Activated CD8-positive, alpha-beta memory T cell treated with anti-CD3 and anti-CD28 coated beads, Interleukin-2, amount 50 U/mL, for 1 hour (primary cell): Measurements from ENCODE around the gene GNA12.
"Not testable (repeated sequence)": the region's sequence is repeated elsewhere in the genome, so short reads cannot be mapped to it uniquely, and the experiment has no call there.

Experiments used
- DNase-seq: peaks from one replicate; pipeline ENCODE4 v3.0.0-alpha.2; 2020; ENCODE audit errors: extremely low read depth

Gene GNA12

GRCh38 chr7:2864999-2865670 lies 21.0 kb upstream of the GNA12 start:
- peak; percentile 24 for DNase-seq

- DNase-seq, result no peak
Measured at GRCh38 chr7:2864204-2864985, 20.3 kb upstream of the GNA12 start.

DNA sequence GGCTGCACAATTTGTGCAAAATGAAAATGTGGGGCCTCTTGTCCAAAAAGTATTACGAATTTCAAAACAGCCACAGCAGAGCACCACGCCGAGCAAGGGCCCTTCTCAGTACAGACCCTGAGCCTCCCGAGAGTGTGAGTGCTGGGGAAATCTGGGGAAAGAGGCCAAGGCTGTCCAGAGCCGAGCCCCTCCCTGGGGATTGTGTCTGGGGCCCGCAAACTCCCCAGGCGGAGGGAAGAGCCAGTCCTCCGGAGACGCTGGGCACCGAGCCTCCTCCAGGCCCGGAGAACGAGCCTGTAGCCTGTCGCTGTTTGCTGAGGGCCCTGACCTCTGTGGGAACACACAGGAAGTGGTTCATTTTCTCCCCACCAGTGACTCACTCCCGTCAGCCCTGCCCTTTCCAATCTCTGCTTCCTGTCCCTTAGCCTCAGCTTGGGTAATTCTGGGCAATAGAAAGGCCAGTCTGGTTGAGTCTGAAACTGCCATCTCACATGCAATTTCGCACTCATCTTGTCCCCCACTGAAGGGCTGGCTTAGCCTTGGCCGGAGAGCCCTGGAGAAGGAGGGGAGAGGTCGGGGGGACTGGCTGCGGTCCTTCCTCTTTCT lies 19.5 kb upstream of the GNA12 start:
- DNase-seq, result peak; percentile 21

- DNase-seq, result no peak
Measured at GRCh38 chr7:2862831-2863361, 18.8 kb upstream of the GNA12 start.

DNA sequence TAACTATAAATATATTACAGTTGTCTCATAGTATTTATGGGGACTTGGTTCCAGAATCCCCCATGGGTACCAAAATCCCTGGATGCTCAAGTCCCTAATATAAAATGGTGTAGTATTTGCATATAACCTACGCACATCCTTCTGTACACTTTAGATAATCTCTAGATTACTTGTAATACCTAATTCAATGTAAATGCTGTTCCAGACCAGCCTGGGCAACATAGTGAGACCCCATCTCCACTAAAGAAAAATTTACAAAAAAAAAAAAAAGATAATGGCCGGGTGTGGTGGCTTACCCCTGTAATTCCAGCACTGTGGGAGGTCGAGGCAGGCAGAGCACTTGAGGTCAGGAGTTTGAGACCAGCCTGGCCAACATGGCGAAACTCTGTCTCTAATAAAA lies 17.4 kb upstream of the GNA12 start:
- DNase-seq, result no peak

DNA sequence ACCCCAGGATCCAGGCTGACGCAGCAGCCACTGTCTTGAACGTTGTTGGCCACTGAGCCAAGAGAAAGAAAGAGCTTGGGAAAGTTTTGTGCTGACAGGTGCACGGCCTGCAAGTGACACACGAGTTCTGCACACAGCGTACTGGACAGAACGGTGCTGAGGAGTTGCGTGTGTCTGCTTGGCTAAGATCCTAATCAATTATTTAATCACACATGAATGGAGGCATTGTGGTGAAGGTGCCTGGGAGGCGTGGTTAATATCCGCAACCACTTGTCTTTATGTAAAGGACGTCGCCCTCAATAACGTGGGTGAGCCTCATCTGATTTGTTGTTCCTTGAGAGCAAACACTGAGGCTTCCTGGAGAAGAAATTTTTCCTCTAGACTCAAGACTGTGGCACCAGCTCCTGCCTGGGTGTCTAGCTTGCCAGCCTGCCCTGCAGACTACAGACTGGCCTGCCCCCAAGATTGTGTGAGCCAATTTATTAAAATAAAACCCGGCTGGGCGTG lies 16.6 kb upstream of the GNA12 start:
- no peak for DNase-seq

DNA sequence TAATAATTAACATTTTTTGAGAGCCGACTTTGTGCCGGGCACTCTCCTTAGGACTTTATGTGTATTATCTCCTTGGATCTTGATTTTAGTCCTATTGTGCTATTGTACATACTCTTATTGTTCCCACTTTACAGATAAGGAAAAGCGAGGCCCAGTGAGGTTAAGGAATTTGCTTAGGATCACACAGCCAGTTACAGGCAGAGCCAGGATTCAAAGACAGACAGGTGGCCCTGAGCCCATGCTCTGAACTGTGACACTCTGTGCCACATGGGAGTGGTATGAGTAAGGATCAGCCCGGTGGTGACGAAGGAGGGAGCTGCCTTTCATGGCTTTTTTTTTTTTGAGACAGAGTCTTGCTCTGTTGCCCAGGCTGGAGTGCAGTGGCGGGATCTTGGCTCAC lies 15.8 kb upstream of the GNA12 start:
- no peak for DNase-seq

- no peak for DNase-seq
Measured at GRCh38 chr7:2858621-2859020, 14.5 kb upstream of the GNA12 start.

DNA sequence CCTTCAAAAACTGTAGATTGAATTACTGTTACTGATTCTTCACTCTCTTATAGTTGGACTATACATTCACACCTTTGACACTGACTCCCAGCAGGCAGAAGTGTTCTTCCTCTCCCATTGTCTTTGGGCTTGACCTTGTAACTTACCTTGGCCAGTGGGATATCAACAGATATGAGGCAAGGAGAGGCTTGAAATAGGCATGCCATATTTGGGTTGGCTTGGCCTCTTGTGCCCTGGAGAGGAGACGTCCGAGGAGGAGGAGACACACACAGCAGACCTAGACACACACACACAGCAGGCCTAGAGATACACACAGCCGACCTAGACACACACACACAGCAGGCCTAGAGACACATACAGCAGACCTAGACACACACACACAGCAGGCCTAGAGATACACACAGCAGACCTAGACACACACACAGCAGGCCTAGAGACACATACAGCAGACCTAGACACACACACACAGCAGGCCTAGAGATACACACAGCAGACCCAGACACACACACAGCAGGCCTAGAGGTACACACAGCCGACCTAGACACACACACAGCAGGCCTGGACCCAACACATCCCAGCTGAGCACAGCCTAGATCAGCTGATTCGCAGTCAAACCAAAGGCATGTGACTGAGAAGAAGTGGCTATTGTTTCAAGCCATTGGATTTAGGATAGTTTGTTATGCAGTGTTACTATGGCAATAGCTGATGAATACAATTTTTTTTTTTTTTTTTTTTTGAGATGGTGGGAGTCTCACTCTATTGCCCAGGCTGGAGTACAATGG lies 12.5 kb upstream of the GNA12 start:
- no peak for DNase-seq

DNA sequence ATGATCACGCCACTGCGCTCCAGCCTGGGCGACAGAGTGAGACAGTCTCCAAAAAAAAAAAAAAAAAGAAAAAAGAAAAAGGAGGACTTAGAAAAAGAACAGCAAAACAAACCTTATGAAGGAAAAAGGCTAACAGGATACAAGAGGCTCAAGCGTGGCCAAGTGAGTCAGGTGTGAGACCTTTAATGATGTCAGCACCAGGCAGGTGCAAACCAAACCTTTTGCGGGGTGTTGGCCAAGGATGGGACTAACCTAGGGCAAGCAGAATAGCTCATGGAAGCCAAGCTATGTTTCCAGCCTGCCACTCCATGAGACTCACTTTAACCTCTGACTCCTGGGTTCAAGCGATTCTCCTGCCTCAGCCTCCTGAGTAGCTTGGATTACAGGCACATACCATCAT lies 11.3 kb upstream of the GNA12 start:
- no peak for DNase-seq

DNA sequence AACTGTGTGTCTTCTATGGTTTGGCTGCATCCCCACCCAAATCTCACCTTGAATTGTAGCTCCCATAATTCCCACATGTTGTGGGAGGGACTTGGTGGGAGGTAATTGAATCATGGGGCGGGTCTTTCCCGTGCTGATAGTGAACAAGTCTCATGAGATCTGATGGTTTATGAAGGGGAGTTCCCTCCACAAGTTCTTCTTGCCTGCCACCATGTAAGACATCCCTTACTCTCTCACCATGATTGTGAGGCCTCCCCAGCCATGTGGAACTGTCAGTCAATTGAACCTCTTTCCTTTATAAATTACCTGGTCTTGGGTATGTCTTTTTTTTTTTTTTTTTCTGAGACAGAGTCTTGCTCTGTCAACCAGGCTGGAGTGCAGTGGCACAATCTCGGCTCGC lies 9.4 kb upstream of the GNA12 start:
- DNase-seq, result not testable (repeated sequence)

DNA sequence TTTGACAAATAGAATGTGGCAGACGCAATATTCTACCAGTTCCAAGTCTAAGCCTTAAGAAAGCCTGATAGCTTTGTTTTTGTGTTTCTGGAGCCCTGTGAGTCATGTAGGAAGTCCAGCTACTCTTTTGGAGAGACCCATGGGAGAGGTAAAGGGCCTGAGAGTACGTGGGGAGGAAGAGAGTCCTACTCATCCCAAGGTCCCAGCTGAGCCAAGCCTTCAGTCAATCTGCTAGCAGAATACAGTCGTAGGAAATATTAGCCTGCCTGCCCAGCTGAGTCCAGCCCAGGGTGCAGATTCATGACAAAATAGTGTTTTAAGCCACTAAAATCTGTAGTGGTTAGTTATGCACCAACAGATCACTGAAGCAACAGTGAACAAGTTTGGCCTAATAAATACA lies 9.0 kb upstream of the GNA12 start:
- no peak for DNase-seq

DNA sequence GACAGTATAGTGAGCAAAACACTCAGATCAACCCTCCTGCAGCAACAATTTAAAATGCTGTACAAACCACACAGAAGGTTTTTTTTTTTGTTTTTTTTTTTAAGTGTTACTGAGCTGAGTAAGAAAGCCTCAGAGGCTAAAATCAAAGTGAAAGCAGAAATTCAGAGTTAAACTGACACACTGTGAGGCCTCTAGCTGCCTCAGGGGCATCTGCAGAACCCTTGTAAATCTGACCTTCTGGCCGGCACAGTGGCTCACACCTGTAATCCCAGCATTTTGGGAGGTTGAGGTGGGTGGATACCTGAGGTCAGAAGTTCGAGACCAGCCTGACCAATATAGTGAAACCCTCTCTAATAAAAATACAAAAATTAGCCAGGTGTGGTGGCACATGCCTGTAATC lies 7.4 kb upstream of the GNA12 start:
- DNase-seq, result no peak

DNA sequence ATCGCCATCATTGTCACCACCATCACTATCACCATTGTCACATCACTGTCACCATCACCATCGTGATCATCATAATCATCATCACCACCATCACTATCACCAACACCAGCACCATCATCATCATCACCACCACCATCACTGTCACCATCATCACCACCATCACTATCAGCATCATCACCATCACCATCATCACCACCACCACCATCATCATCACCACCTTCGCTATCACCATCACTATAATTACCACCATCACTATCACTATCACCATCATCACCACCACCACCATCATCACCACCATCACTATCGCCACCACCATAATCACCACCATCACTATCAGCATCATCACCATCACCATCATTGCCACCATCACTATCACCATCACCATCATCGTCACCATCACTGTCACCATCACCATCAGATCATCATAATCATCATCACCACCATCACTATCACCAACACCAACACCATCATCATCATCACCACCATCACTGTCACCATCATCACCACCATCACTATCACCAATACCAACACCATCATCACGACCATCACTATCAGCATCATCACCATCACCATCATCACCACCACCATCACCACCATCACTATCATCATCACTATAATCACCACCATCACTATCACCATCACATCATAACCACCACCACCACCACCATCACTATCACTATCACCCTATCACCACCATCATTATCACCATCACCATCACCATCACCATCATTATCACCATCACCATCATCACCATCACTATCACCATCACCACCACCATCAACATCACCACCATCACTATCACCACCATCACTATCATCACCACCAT lies 6.0 kb upstream of the GNA12 start:
- no peak for DNase-seq

DNA sequence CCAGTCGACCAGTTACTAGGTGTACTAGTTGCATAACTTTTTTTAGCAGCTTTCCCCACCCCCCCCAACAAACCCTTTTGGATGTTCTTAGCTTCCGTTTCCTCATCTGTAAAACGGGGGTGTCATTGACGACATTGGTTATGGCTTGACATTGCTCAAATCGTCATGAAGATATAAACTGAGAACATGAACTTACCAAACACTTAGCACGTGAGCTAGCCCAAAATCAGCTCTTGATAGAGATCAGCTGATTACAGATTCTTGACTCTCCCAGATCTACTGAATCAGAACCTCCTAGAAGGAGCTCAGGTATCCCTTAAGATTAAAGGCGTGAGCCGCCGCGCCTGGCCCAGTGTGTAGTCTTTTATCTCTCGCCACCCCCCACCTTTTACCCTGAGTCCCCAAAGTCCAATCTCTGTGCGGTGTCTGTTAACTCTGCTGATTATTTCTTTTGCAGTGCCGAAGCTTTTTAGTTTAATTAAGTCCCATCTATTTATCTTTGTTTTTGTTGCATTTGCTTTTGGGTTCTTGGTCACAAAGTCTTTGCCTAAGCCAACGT lies 1.0 kb upstream of the GNA12 start:
- no peak for DNase-seq

DNA sequence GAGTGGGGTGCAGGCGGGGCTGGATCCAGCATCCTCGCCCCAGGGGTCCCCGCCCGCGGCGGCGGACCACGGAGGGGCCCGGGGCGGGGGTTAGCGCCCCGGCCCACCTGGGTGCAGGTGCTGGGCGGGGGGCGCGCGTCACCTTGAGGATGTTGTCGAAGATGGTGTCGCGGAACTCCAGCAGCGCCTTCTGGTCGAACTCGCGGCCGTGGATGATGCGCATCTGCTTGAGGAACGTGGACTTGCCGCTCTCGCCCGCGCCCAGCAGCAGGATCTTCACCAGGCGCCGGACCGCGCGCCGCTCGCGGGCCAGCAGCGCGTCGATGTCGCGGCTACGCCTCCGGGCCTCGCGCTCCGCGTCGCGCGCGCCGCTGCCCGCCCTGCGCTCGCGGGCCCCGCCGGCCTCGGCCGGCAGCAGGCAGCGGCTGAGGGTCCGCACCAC lies 376 bp downstream of the GNA12 start:
- no peak for DNase-seq

GRCh38 chr7:2843191-2843685 lies 870 bp downstream of the GNA12 start:
- DNase-seq, result no peak

- DNase-seq, result no peak
Measured at GRCh38 chr7:2841907-2842306, 2.2 kb downstream of the GNA12 start.

GRCh38 chr7:2840458-2840857 lies 3.6 kb downstream of the GNA12 start:
- DNase-seq, result no peak

DNA sequence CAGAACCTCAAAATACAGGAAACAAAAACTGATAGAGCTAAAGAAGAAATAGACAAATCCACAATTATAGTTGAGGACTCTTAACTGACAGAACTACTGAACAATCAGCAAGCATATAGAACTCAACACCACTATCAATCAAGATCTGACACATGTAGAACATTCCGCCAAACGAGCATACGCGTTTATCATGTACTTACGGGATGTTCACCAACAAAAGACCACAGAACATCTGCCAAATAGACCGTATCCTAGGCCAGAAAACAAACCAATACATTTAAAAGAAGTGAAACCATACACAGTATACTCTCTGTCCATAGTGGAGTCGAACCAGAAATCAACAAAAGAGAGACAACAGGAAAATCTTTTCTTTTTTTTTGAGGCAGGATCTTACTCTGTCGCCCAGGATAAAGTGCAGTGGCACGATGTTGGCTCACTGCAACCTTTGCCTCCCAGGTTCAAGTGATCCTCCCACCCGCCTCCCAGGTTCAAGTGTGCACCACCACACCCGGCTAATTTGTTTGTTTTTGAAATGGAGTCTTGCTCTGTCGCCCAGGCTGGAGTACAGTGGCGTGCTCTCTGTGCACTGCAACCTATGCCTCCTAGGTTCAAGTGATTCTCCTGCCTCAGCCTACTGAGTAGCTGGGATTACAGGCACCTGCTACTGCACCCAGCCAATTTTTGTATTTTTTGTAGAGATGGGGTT lies 5.1 kb downstream of the GNA12 start:
- no peak for DNase-seq
